ENCODE results near the gene MS4A6A. TPM values are rescaled to one million over a fixed set of nuclear protein-coding genes. Genes with fewer than 3 reads are reported as not detected.

Gene MS4A6A
- total RNA-seq, 1 donor from 2014 or later = 42.1 TPM

DNA sequence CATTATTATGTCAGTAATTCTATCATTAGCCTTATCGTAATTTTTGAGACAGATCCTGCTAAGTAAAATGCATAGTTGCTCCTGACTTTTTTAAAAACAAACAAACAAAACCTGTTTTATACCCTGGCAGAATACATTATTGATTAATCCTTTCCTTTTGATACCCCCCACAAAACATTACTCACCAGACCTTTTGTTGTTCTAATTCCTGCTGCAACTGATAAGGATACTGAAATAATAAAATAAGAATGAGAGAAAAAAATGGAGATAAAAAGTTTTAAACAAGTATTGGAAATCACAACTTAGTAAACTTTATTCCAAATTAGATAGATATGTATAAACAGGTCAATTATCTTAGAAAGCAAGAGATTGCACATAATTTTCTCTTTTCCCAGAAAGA, 31.5 kb upstream of the MS4A6A start:
- no peak for DNase-seq
- intact Hi-C loops (cut with micrococcal nuclease) = no loop called here
- TF ChIP-seq, protein P1, sequence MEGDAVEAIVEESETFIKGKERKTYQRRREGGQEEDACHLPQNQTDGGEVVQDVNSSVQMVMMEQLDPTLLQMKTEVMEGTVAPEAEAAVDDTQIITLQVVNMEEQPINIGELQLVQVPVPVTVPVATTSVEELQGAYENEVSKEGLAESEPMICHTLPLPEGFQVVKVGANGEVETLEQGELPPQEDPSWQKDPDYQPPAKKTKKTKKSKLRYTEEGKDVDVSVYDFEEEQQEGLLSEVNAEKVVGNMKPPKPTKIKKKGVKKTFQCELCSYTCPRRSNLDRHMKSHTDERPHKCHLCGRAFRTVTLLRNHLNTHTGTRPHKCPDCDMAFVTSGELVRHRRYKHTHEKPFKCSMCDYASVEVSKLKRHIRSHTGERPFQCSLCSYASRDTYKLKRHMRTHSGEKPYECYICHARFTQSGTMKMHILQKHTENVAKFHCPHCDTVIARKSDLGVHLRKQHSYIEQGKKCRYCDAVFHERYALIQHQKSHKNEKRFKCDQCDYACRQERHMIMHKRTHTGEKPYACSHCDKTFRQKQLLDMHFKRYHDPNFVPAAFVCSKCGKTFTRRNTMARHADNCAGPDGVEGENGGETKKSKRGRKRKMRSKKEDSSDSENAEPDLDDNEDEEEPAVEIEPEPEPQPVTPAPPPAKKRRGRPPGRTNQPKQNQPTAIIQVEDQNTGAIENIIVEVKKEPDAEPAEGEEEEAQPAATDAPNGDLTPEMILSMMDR (IDR thresholded peaks at IDR 0.05; ENCODE audit: borderline replicate concordance) = no peak
- no peaks in the 10 kb centered on the region for H3K4me1 ChIP-seq
- H3K36me3 ChIP-seq = no peaks in the 10 kb centered on the region
- H3K27ac ChIP-seq (replicated peaks) = no peak overlapping the region
- no peaks in the 10 kb centered on the region for H3K9me3 ChIP-seq (replicated peaks)
- peaks cover 3% of the 10 kb centered on the region for H3K27me3 ChIP-seq (ENCODE audit: low read depth)
- no peak overlapping the region for H3K4me3 ChIP-seq

GRCh38 chr11:60211206-60211605, 28.3 kb upstream of the MS4A6A start:
- Histone ChIP-seq H3K4me1 (no peaks in the 10 kb centered on the region), H3K36me3 (no peaks in the 10 kb centered on the region), H3K4me3 (no peak overlapping the region), H3K9me3 (replicated peaks) (no peaks in the 10 kb centered on the region), H3K27ac (replicated peaks) (no peak overlapping the region), H3K27me3 (ENCODE audit: low read depth) (peaks cover 3% of the 10 kb centered on the region)
- TF ChIP-seq, protein P1 (IDR thresholded peaks at IDR 0.05; ENCODE audit: borderline replicate concordance) = no peak
- intact Hi-C loops (cut with micrococcal nuclease) = no loop called here
- no peak for DNase-seq

DNA sequence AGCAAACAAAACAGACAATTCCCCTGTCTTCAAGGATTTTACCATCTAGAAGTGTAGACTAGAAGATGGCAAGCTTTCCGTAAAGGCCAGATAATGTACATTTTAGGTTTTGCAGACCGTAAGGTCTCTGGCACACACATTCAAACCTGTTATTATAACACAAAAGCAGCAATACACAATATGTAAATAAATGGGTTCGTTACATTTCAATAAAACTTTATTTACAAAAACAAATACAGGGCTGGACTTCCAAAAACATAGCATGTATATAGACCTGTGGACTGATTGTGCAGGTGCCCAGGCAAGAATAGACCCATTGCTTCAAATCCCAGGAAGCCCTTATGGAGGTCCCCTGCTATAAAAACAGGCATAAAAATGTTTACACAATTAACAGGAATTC, 27.1 kb upstream of the MS4A6A start:
- H3K27ac ChIP-seq (replicated peaks) = no peak overlapping the region
- H3K36me3 ChIP-seq = no peaks in the 10 kb centered on the region
- H3K27me3 ChIP-seq (ENCODE audit: low read depth) = peaks cover 3% of the 10 kb centered on the region
- H3K9me3 ChIP-seq (replicated peaks) = no peaks in the 10 kb centered on the region
- intact Hi-C loops (cut with micrococcal nuclease) = no loop called here
- no peaks in the 10 kb centered on the region for H3K4me1 ChIP-seq
- DNase-seq = no peak
- TF ChIP-seq, protein P1 (IDR thresholded peaks at IDR 0.05; ENCODE audit: borderline replicate concordance) = no peak
- H3K4me3 ChIP-seq = no peak overlapping the region

DNA sequence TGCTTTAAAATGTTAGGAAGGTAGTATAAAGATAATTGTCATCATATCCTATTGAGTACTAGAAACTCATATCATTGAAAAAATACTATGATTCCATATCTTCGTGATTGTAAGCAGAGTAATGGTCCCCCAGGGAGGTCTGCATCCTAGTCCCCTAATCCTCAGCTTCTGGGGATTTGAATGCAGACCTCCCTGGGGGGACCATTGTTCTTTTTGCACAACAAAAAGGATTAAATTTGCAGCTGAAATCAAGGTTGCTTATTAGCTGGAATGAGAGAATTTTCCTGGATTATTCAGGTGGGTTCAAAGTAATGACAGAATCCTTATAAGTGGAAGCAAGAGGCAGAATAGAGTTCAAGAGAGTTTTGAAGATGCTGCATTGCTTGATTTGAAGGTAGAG, 26.1 kb upstream of the MS4A6A start:
- intact Hi-C loops (cut with micrococcal nuclease) = no loop called here
- Histone ChIP-seq H3K27ac (replicated peaks) (no peak overlapping the region), H3K4me1 (no peaks in the 10 kb centered on the region), H3K4me3 (no peak overlapping the region), H3K9me3 (replicated peaks) (no peaks in the 10 kb centered on the region), H3K36me3 (no peaks in the 10 kb centered on the region), H3K27me3 (ENCODE audit: low read depth) (peaks cover 1% of the 10 kb centered on the region)
- DNase-seq = no peak
- TF ChIP-seq, protein P1 (IDR thresholded peaks at IDR 0.05; ENCODE audit: borderline replicate concordance) = no peak

GRCh38 chr11:60208146-60208895, 25.4 kb upstream of the MS4A6A start:
- Histone ChIP-seq H3K9me3 (replicated peaks) (no peaks in the 10 kb centered on the region), H3K27ac (replicated peaks) (no peak overlapping the region), H3K4me3 (no peak overlapping the region), H3K4me1 (no peaks in the 10 kb centered on the region), H3K27me3 (ENCODE audit: low read depth) (no peaks in the 10 kb centered on the region), H3K36me3 (no peaks in the 10 kb centered on the region)
- intact Hi-C loops (cut with micrococcal nuclease) = no loop called here
- no peak for DNase-seq
- TF ChIP-seq, protein P1 (IDR thresholded peaks at IDR 0.05; ENCODE audit: borderline replicate concordance) = no peak

All from left ventricle myocardium inferior (tissue), 1 donor.